CD4-positive, alpha-beta T cell (primary cell): ENCODE results near the gene EPOP. TPM values are rescaled to one million over a fixed set of nuclear protein-coding genes. Genes with fewer than 3 reads are reported as not detected.

ENCODE experiments used
- ATAC-seq: fragments of 200-7000 bp; cut with Tn5 transposase; one replicate; pipeline ENCODE4 v1.10.0; 2022; ENCODE audit warnings: mild to moderate bottlenecking; ENCODE audit not compliant: poor library complexity
- CTCF ChIA-PET: fragments of 350-600 bp; sonication (Branson Sonifier 250); formaldehyde crosslinking; loops from one replicate; lab custom pipeline; 2021; ENCODE audit warnings: antibody characterized with exemption, inconsistent platforms; lab: Charles Lee
- POLR2A ChIA-PET: fragments of 350-600 bp; sonication (Branson Sonifier 250); formaldehyde crosslinking; loops from one replicate; lab custom pipeline; 2021; ENCODE audit warnings: antibody characterized with exemption, inconsistent platforms; lab: Charles Lee
- DNase-seq, 14 experiments: peaks; one replicate each; pipeline ENCODE4 v3.0.0-alpha.2; 2013 to 2020; ENCODE audit warnings: mixed read lengths in 2 of 14
- H3K27ac ChIP-seq, 2 donors: one replicate each; pipeline versions ENCODE4 v1.5.1 to v1.7.0; 2013; ENCODE audit warnings: low read length in 2 of 2, low read depth in 1 of 2, mild to moderate bottlenecking in 1 of 2
- H3K27me3 ChIP-seq, 2 experiments: 1 replicate in 1 of 2; 2 replicates in 1 of 2; pipeline versions ENCODE4 v1.6.1 to v1.7.0; 2013; ENCODE audit warnings: low read length in 2 of 2, control low read depth in 1 of 2, mild to moderate bottlenecking in 1 of 2, moderate library complexity in 1 of 2; ENCODE audit not compliant: insufficient read depth in 2 of 2, control insufficient read depth in 1 of 2
- H3K36me3 ChIP-seq: one replicate; pipeline ENCODE4 v1.6.1; 2013; ENCODE audit warnings: low read length, control low read depth; ENCODE audit not compliant: insufficient read depth
- H3K4me1 ChIP-seq: one replicate; pipeline ENCODE4 v1.6.1; 2013; ENCODE audit warnings: low read length, control low read depth; ENCODE audit not compliant: insufficient read depth
- H3K4me3 ChIP-seq: one replicate; pipeline ENCODE4 v1.5.1; 2013; ENCODE audit warnings: mild to moderate bottlenecking, low read length, moderate library complexity
- H3K9me3 ChIP-seq, 2 experiments: 1 replicate in 1 of 2; 2 replicates in 1 of 2; pipeline versions ENCODE4 v1.6.1 to v1.7.0; 2013; ENCODE audit warnings: low read length in 2 of 2, mild to moderate bottlenecking in 2 of 2, control low read depth in 1 of 2, moderate library complexity in 1 of 2; ENCODE audit not compliant: control insufficient read depth in 1 of 2, insufficient read depth in 1 of 2
- H3K27ac Mint-ChIP-seq: one replicate; pipeline ENCODE4 v1.8.0; 2020; ENCODE audit warnings: mixed read lengths
- H3K27me3 Mint-ChIP-seq: one replicate; pipeline ENCODE4 v1.8.0; 2021; ENCODE audit warnings: mixed read lengths
- H3K36me3 Mint-ChIP-seq: one replicate; pipeline ENCODE4 v1.8.0; 2021; ENCODE audit warnings: low read depth, mixed read lengths
- H3K4me1 Mint-ChIP-seq: one replicate; pipeline ENCODE4 v1.8.0; 2021; ENCODE audit warnings: low read depth, mixed read lengths
- H3K4me3 Mint-ChIP-seq: one replicate; pipeline ENCODE4 v1.8.0; 2020; ENCODE audit warnings: mild to moderate bottlenecking, mixed read lengths
- H3K9me3 Mint-ChIP-seq: one replicate; pipeline ENCODE4 v1.8.0; 2020; ENCODE audit warnings: mixed read lengths
- intact Hi-C, 2 experiments: fragments of 100-400 bp; cut with DNase I in 1 of 2; cut with micrococcal nuclease in 1 of 2; formaldehyde crosslinking; loops; one replicate each; pipeline versions ENCODE4 v1.15.1 to v1.9.0; 2023 to 2025; cut with DNase I, micrococcal nuclease
- total RNA-seq, 174 experiments: library from RNA in 2 of 174; stranded (reverse) in 2 of 174; gene quantifications; one replicate each; pipeline ENCODE4 v1.2.3 and lab custom pipeline; 2021 to 2026
- TF ChIP-seq, protein P1 (sequence below): fragments of 200-600 bp; IDR thresholded peaks from one replicate; pipeline ENCODE4 v1.8.0; 2022; ENCODE audit warnings: antibody characterized with exemption, mild to moderate bottlenecking

EPOP gene
- total RNA-seq, 2 experiments from 2014 or later = 0.16 to 0.34 TPM

DNA sequence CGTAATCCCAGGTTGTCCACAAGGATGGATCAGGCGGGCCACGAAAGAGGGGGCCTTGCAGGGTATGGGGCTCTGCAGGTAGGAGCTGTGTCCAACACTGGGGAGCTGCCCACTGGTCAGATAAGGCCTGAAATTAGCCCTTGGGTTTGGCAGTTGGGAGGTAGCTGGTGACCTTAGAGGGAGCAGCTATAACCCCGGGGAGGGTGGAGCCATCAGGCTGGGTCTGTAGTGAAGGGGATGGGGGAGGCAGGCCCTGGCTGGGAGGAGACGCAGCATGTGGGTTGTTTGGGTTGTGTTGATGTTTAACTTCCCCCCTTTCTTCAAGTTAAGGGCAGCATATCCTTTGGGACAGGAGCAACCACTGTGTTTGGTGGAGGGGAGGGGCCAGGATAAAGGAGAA is 36.2 kb upstream of the EPOP start:
- POLR2A ChIA-PET = interaction anchor here (0.9 to 2.4 kb wide), 2 partner anchors 9 to 17 kb away, joined by 3 to 17 read pairs; no protein-coding TSS in a partner anchor
- no peaks in the 10 kb centered on the region for H3K27me3 ChIP-seq
- H3K27ac ChIP-seq = no peak overlapping the region
- Mint-ChIP-seq H3K27me3 (no peaks in the 10 kb centered on the region), H3K27ac (peak overlapping the region; percentile 50), H3K36me3 (peaks cover 96% of the 10 kb centered on the region), H3K4me3 (no peak overlapping the region), H3K4me1 (peaks cover 50% of the 10 kb centered on the region), H3K9me3 (no peaks in the 10 kb centered on the region)
- CTCF ChIA-PET = no interaction called here
- peaks cover 82% of the 10 kb centered on the region for H3K36me3 ChIP-seq
- no peaks in the 10 kb centered on the region for H3K9me3 ChIP-seq
- intact Hi-C loops = no loop called here
- ATAC-seq (no peak), DNase-seq (no peak)
- H3K4me3 ChIP-seq = no peak overlapping the region
- TF ChIP-seq, protein P1, sequence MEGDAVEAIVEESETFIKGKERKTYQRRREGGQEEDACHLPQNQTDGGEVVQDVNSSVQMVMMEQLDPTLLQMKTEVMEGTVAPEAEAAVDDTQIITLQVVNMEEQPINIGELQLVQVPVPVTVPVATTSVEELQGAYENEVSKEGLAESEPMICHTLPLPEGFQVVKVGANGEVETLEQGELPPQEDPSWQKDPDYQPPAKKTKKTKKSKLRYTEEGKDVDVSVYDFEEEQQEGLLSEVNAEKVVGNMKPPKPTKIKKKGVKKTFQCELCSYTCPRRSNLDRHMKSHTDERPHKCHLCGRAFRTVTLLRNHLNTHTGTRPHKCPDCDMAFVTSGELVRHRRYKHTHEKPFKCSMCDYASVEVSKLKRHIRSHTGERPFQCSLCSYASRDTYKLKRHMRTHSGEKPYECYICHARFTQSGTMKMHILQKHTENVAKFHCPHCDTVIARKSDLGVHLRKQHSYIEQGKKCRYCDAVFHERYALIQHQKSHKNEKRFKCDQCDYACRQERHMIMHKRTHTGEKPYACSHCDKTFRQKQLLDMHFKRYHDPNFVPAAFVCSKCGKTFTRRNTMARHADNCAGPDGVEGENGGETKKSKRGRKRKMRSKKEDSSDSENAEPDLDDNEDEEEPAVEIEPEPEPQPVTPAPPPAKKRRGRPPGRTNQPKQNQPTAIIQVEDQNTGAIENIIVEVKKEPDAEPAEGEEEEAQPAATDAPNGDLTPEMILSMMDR = no peak
- H3K4me1 ChIP-seq = peaks cover 68% of the 10 kb centered on the region

DNA sequence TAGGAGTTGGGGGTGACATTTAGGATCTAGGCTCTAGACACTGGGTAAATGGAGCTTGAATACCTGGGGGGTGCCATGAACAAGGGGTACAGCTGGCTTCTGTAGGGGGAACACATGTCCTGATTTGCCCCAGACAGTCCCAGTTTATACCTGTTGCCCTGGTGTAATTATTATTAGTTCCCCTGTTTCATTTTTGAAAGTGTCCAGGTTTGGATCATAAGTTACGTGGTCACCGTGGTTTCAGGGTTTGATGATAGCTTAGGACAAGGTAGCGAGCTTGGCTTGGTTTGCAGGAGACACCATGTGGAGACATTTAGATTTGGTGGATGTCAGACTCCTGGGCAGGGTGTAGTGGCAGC is 35.8 kb upstream of the EPOP start:
- no peak overlapping the region for H3K4me3 Mint-ChIP-seq
- intact Hi-C loops = no loop called here
- H3K4me3 ChIP-seq = no peak overlapping the region
- H3K36me3 Mint-ChIP-seq = peaks cover 95% of the 10 kb centered on the region
- no peaks in the 10 kb centered on the region for H3K27me3 Mint-ChIP-seq
- TF ChIP-seq, protein P1 = no peak
- no peaks in the 10 kb centered on the region for H3K27me3 ChIP-seq
- ChIA-PET CTCF (no interaction called here), POLR2A (interaction anchor here (0.9 to 2.4 kb wide), 2 partner anchors 9 to 17 kb away, joined by 3 to 17 read pairs; no protein-coding TSS in a partner anchor)
- peak overlapping the region; percentile 50 for H3K27ac Mint-ChIP-seq
- DNase-seq (no peak), ATAC-seq (no peak)
- H3K9me3 Mint-ChIP-seq = no peaks in the 10 kb centered on the region
- no peaks in the 10 kb centered on the region for H3K9me3 ChIP-seq
- H3K27ac ChIP-seq = no peak overlapping the region
- H3K4me1 ChIP-seq = peaks cover 70% of the 10 kb centered on the region
- H3K36me3 ChIP-seq = peaks cover 78% of the 10 kb centered on the region
- peaks cover 52% of the 10 kb centered on the region for H3K4me1 Mint-ChIP-seq

DNA sequence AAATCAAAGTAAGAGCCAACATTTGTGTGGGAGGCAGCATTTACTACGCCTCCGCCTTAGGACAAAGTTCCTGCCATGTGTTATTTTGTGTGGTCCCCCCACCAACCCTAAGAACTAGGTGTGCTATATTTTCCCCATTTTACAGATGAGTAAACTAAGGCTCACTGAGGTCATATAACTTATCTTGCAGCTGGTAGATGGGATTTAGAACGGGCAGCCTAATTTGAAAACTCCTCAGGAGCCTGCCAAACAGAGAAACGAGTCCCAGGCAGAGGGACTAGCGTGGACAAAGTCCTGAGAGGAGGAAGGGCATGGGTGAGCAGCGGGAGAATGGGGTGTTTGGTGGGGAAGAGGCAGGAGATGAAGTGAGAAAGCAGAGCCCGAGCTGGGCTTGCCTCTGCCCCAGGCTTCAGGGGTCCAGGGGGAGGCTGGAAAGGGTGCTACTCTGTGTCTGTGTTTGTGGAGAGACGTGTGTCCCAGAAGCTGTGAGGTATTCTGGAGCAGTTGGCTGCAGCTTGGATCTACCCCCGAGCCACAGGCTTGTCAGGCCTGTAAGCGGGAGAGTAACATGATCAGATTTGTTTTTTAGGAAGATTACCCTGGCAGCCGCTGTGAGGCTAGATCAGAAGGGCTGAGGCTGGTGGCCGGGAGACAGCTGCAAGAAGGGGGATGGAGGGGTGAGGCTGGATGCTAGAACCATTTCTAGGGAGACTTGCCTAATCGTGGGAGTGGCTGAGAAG is 35.3 kb upstream of the EPOP start:
- TF ChIP-seq, protein P1 = no peak
- DNase-seq (no peak), ATAC-seq (no peak)
- Mint-ChIP-seq H3K9me3 (no peaks in the 10 kb centered on the region), H3K27me3 (no peaks in the 10 kb centered on the region), H3K4me3 (peak overlapping the region; percentile 35), H3K27ac (peak overlapping the region; percentile 58), H3K36me3 (peaks cover 90% of the 10 kb centered on the region), H3K4me1 (peaks cover 52% of the 10 kb centered on the region)
- H3K27ac ChIP-seq = no peak overlapping the region
- H3K27me3 ChIP-seq = no peaks in the 10 kb centered on the region
- H3K4me1 ChIP-seq = peaks cover 70% of the 10 kb centered on the region
- H3K9me3 ChIP-seq = no peaks in the 10 kb centered on the region
- H3K36me3 ChIP-seq = peaks cover 72% of the 10 kb centered on the region
- no peak overlapping the region for H3K4me3 ChIP-seq
- ChIA-PET POLR2A (interaction anchor here (2.4 kb wide), 1 partner anchor 18 kb away, joined by 17 read pairs; no protein-coding TSS in a partner anchor), CTCF (interaction anchor here (0.5 kb wide), 1 partner anchor 23 kb away, joined by 3 read pairs; no protein-coding TSS in a partner anchor)
- intact Hi-C loops = no loop called here
